HCT116 (cell line): Measurements from ENCODE around the gene MAX.

Source experiments
- CTCF ChIP-seq, 3 experiments: fragments of 200-600 bp in 1 of 3; sonication (generic) in 1 of 3; IDR thresholded peaks in 2 of 3; conservative IDR thresholded peaks in 1 of 3; 2 replicates each; pipeline ENCODE4 v1.5.1; 2012 to 2017; ENCODE audit warnings: low read depth in 2 of 3, low read length in 2 of 3, antibody characterized with exemption in 1 of 3, borderline replicate concordance in 1 of 3, control low read depth in 1 of 3, mild to moderate bottlenecking in 1 of 3, mixed read lengths in 1 of 3, mixed run types in 1 of 3, moderate library complexity in 1 of 3; ENCODE audit not compliant: insufficient read depth in 1 of 3
- EZH2 ChIP-seq: fragments of 200-600 bp; sonication (generic); IDR thresholded peaks from 2 replicates; pipeline ENCODE4 v1.6.1; 2017; ENCODE audit warnings: antibody characterized with exemption, mixed run types
- POLR2A ChIP-seq: IDR thresholded peaks from 2 replicates; pipeline ENCODE4 v1.7.0; 2011; ENCODE audit warnings: borderline replicate concordance; ENCODE audit not compliant: insufficient read depth, insufficient read length; ENCODE audit errors: extremely low read depth
- ZFX ChIP-seq: fragments of 450-650 bp; IDR thresholded peaks from 2 replicates; pipeline ENCODE4 v1.6.1; 2017

GRCh38 chr14:65082930-65083329 is 19.4 kb downstream of the MAX start:
- TF ChIP-seq ZFX (no peak), CTCF (IDR thresholded peaks at IDR 0.05 in 2 of 3, conservative IDR thresholded peaks at IDR 0.05 in 1 of 3; ENCODE audit: borderline replicate concordance in 1 of 3, insufficient read depth in 1 of 3, low read depth in 2 of 3, low read length in 2 of 3) (no peak), EZH2 (no peak), POLR2A (no peak)
